Fibroblast of peridontal ligament (primary cell): ENCODE results near the gene ANTKMT.
A peak's percentile ranks its signal among the peaks of the same experiment; 100 is the strongest.

Experiments used
- DNase-seq: peaks from one replicate; pipeline ENCODE4 v3.0.0-alpha.2; 2010; ENCODE audit errors: extremely low read depth

The ANTKMT gene

GRCh38 chr16:700684-701584, 20.0 kb upstream of the ANTKMT start:
- no peak for DNase-seq

- DNase-seq = no peak
Measured at GRCh38 chr16:702341-702740, 18.6 kb upstream of the ANTKMT start.

- DNase-seq = no peak
Measured at GRCh38 chr16:703406-703805, 17.5 kb upstream of the ANTKMT start.

GRCh38 chr16:704047-704446, 16.9 kb upstream of the ANTKMT start:
- no peak for DNase-seq

- no peak for DNase-seq
Measured at GRCh38 chr16:704552-705380, 16.2 kb upstream of the ANTKMT start.

GRCh38 chr16:705431-706188, 15.3 kb upstream of the ANTKMT start, which contains the start of gene FBXL16:
FBXL16 (minus strand) TSS chr16:705801; CDS start chr16:697405, 8,396 bp downstream.
- no peak for DNase-seq

GRCh38 chr16:706189-707061, 14.5 kb upstream of the ANTKMT start:
- DNase-seq = no peak

GRCh38 chr16:707062-707538, 13.8 kb upstream of the ANTKMT start:
- DNase-seq = no peak

GRCh38 chr16:708019-708418, 12.9 kb upstream of the ANTKMT start:
- no peak for DNase-seq

GRCh38 chr16:708959-709358, 12.0 kb upstream of the ANTKMT start:
- no peak for DNase-seq

- DNase-seq = peak; percentile 81
Measured at GRCh38 chr16:709566-710499, 11.1 kb upstream of the ANTKMT start.

GRCh38 chr16:710500-711075, 10.4 kb upstream of the ANTKMT start:
- no peak for DNase-seq

- DNase-seq = no peak
Measured at GRCh38 chr16:711084-711483, 9.9 kb upstream of the ANTKMT start.

GRCh38 chr16:711548-712320, 9.2 kb upstream of the ANTKMT start:
- DNase-seq = peak; percentile 44

GRCh38 chr16:712740-713250, 8.2 kb upstream of the ANTKMT start:
- DNase-seq = peak; percentile 89

- DNase-seq = no peak
Measured at GRCh38 chr16:714079-714478, 6.9 kb upstream of the ANTKMT start.

- peak; percentile 67 for DNase-seq
Measured at GRCh38 chr16:714558-715476, 6.1 kb upstream of the ANTKMT start, which contains the start of gene METRN. METRN (plus strand) TSS chr16:715118; CDS start chr16:715290, 172 bp downstream.
